GM06990 (cell line): ENCODE results near the gene PCLAF.
"Not testable (repeated sequence)": the region's sequence is repeated elsewhere in the genome, so short reads cannot be mapped to it uniquely, and the experiment has no call there.

ENCODE experiments used
- DNase-seq: peaks from one replicate; pipeline ENCODE4 v3.0.0-alpha.2; 2011; ENCODE audit not compliant: insufficient read length; ENCODE audit errors: extremely low read depth
- H3K27me3 ChIP-seq: replicated peaks from 2 replicates; pipeline ENCODE4 v1.6.0; 2011; ENCODE audit warnings: low read length; ENCODE audit not compliant: control insufficient read depth, insufficient read depth
- H3K36me3 ChIP-seq: 2 replicates; pipeline ENCODE4 v1.5.1; 2011; ENCODE audit warnings: low read length; ENCODE audit not compliant: control insufficient read depth, insufficient read depth
- H3K4me3 ChIP-seq: replicated peaks from 2 replicates; pipeline ENCODE4 v1.5.1; 2011; ENCODE audit warnings: low read depth, mild to moderate bottlenecking, control low read depth, low read length
- TF ChIP-seq, protein P1 (sequence below): IDR thresholded peaks from 2 replicates; pipeline ENCODE4 v1.5.1; 2011; ENCODE audit warnings: low read length, control low read depth, mild to moderate bottlenecking, inconsistent platforms; ENCODE audit not compliant: insufficient read depth, poor library complexity, severe bottlenecking

The PCLAF gene

DNA sequence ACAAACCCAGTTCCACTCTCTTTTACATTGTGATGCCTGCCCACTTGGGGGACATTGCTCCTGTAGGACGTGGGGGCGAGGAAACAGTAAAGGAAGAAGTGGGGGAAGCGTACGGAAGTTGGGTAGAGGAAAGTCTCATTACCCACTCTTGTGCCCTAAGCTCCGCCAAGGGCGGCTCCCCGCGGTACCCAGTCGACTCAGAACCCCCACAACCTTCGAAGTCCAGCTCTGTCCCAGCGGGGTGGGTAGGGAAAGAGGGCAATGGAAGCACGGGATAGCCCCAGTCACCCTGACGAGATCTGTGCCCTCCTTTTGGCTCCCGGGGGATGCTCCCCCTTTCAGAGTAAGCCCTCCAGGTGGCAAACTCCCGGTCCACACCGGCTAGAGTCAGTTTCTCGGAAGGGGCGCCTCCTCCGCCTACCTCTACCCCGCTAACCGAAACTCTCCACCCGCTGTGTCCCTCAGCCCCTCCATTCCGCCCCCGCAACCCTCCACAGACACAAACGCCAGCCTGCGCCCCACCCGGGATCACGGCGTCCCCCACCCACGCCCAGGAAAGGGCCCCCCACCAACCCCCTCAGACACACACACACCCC, 25.8 kb downstream of the PCLAF start:
- H3K27me3 ChIP-seq: no peaks in the 10 kb centered on the region
- peak; percentile 44 for DNase-seq
- TF ChIP-seq, protein P1, sequence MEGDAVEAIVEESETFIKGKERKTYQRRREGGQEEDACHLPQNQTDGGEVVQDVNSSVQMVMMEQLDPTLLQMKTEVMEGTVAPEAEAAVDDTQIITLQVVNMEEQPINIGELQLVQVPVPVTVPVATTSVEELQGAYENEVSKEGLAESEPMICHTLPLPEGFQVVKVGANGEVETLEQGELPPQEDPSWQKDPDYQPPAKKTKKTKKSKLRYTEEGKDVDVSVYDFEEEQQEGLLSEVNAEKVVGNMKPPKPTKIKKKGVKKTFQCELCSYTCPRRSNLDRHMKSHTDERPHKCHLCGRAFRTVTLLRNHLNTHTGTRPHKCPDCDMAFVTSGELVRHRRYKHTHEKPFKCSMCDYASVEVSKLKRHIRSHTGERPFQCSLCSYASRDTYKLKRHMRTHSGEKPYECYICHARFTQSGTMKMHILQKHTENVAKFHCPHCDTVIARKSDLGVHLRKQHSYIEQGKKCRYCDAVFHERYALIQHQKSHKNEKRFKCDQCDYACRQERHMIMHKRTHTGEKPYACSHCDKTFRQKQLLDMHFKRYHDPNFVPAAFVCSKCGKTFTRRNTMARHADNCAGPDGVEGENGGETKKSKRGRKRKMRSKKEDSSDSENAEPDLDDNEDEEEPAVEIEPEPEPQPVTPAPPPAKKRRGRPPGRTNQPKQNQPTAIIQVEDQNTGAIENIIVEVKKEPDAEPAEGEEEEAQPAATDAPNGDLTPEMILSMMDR: no peak
- H3K4me3 ChIP-seq: peak overlapping the region; percentile 93
- H3K36me3 ChIP-seq: no peaks in the 10 kb centered on the region

DNA sequence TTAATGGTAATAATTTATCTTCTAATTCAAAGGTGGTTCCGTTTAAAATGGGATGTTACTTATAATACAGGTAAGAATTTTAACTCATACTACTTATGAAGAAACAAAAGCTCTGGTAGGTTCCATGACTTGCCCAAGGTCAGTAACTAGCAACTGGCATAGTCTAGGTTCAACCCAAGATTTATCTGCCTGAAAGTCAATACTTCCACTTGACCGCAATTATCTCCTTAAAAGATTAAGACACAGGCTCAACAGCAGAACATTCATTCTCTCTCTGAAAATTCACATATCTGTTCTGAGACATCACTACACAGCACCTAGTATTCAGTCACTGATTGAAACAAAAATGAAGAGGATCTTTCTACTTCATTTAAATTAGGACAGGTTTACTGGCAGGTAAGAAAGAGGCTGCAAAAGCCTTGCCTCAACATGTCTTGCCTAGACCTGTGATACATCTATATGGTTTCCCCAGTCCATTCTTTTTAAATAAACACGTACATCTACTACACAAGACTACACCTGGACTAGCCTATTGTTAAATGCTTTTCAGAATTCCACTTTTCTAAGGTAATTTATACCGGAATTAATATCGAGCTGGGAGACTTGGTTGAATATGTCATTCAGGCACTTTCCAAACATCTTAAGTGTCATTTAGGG, 26.4 kb downstream of the PCLAF start:
- Histone ChIP-seq H3K36me3 (no peaks in the 10 kb centered on the region), H3K27me3 (no peaks in the 10 kb centered on the region), H3K4me3 (peak overlapping the region; percentile 93)
- no peak for DNase-seq
- TF ChIP-seq, protein P1: no peak

DNA sequence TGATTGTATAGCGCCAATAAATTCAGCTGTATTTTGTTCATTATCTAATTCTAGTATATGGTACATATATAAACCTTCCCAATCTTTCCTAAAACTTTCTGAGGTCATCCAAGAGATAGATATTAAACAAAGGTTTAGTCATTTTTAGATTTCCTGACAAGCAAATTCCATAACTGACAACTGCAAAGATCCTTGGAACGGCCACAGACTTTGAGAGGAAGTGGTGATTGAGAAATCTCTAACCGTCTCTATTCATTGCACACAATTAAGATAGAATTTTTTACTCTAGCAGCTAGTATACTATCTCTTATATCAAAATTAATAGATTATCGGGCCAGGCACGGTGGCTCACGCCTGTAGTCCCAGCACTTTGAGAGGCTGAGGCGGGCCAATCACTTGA, 30.0 kb downstream of the PCLAF start:
- DNase-seq: no peak
- TF ChIP-seq, protein P1: no peak

DNA sequence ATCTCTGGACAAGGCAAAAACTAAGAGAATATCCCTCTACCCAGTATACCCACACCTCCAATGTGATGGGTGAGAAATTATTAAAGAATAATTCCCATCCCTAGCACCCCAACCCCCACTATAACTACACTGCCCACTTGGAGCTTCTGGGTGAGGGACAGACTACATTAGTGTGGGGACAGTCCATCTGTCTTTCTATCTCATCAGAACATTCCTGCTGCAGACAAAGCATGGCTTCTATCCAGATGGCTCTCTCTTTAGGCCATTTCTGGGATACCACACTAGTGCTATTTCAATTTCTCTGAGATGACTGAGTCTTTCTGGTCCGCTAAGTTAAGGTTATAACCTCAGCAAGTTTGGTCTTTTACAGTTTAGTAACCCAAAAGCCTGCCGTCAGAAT, 31.9 kb downstream of the PCLAF start:
- H3K36me3 ChIP-seq: no peaks in the 10 kb centered on the region; the same call in 1 of the 2 replicates
- no peak overlapping the region for H3K4me3 ChIP-seq
- no peaks in the 10 kb centered on the region for H3K27me3 ChIP-seq
- DNase-seq: no peak
- TF ChIP-seq, protein P1: no peak

More for the DNA sequence above, 30.0 kb downstream of the PCLAF start:
- Histone ChIP-seq H3K27me3 (no peaks in the 10 kb centered on the region), H3K4me3 (no peak overlapping the region), H3K36me3 (no peaks in the 10 kb centered on the region; the same call in 1 of the 2 replicates)

DNA sequence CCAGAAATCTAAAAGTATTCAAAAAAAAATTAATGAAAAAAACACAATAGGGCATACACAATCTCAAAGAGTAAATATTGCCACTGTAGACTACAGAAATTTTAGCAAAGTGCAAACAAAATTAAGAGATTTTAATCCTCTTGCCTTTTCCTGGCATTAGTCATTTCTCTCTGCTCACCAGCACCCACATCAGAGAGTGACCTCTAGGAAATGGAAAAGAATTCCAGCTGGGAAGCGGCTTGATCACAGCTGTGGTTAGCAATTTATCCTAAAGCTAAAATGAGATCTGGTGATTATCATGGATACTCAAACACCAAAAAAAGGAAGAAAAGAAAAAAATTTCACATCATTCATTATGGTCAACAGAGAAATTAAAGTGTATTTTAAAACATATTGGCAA, 32.8 kb downstream of the PCLAF start:
- TF ChIP-seq, protein P1: no peak
- Histone ChIP-seq H3K36me3 (no peaks in the 10 kb centered on the region; the same call in 1 of the 2 replicates), H3K4me3 (no peak overlapping the region), H3K27me3 (no peaks in the 10 kb centered on the region)
- no peak for DNase-seq

DNA sequence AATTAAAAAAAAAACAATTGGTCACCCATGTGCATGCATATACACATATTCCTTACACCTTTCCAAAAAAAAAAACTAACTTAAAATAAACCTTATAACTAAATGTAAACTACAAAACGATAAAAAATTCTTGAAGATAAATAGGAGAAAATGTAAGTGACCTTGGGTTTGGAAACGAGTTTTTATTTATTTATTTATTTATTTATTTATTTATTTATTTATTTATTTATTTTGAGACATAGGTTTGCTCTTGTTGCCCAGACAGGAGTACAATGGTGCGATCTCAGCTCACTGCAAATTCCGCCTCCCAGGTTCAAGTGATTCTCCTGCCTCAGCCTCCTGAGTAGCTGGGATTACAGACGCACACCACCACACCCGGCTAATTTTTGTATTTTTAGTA, 35.0 kb downstream of the PCLAF start:
- H3K36me3 ChIP-seq, H3K27me3 ChIP-seq: not testable (repeated sequence)

More for the DNA sequence above, 35.0 kb downstream of the PCLAF start:
- H3K4me3 ChIP-seq, DNase-seq: not testable (repeated sequence)
